Suprapubic skin (tissue), 3 donors: ENCODE data around the gene RAB35.

ENCODE experiments used
- EP300 ChIP-seq: sonication (generic); formaldehyde crosslinking; IDR thresholded peaks from one replicate; pipeline ENCODE4 v1.6.1; 2017; ENCODE audit warnings: antibody characterized with exemption
- POLR2A ChIP-seq, 2 donors: fragments of 450-650 bp; IDR thresholded peaks; one replicate each; pipeline ENCODE4 v1.6.1; 2017; ENCODE audit warnings: antibody characterized with exemption in 2 of 2, mild to moderate bottlenecking in 2 of 2, moderate library complexity in 2 of 2
- TF ChIP-seq, protein P1 (sequence below), 2 donors: fragments of 200-600 bp in 1 of 2; fragments of 450-650 bp in 1 of 2; sonication (generic) in 1 of 2; IDR thresholded peaks; one replicate each; pipeline ENCODE4 v1.5.1; 2016 to 2019; ENCODE audit warnings: antibody characterized with exemption in 2 of 2, mild to moderate bottlenecking in 1 of 2, moderate library complexity in 1 of 2

DNA sequence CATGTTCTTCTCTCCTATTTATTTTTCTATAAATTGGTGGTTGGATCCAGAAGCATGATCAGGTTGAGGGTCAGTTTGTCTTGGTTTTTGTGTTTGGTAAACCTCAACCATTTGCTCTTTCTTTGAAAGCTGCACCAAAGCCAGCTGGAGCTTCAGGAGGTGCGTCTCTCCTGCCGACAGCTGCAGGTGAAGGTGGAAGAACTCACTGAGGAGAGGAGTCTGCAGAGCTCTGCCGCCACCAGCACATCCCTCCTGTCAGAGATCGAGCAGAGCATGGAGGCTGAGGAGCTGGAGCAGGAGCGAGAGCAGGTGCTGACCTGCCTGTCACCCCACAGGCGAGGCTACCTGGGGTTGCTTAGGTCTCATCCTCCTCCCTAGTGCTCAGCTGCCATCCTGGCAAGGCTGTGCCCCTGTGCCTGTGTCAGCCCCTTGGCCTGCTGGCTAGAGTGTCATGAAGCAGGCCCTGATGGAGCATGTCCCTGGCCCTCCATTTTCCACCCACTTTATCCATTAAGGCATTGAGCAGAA is 45.0 kb downstream of the RAB35 start:
- TF ChIP-seq, protein P1, sequence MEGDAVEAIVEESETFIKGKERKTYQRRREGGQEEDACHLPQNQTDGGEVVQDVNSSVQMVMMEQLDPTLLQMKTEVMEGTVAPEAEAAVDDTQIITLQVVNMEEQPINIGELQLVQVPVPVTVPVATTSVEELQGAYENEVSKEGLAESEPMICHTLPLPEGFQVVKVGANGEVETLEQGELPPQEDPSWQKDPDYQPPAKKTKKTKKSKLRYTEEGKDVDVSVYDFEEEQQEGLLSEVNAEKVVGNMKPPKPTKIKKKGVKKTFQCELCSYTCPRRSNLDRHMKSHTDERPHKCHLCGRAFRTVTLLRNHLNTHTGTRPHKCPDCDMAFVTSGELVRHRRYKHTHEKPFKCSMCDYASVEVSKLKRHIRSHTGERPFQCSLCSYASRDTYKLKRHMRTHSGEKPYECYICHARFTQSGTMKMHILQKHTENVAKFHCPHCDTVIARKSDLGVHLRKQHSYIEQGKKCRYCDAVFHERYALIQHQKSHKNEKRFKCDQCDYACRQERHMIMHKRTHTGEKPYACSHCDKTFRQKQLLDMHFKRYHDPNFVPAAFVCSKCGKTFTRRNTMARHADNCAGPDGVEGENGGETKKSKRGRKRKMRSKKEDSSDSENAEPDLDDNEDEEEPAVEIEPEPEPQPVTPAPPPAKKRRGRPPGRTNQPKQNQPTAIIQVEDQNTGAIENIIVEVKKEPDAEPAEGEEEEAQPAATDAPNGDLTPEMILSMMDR (IDR thresholded peaks at IDR 0.05) = no peak
- no peak for TF ChIP-seq POLR2A (IDR thresholded peaks at IDR 0.05)
- no peak for TF ChIP-seq EP300
